Endothelial cell of umbilical vein (primary cell): ENCODE results near the gene RNF187. TPM values are rescaled to one million over a fixed set of nuclear protein-coding genes. Genes with fewer than 3 reads are reported as not detected.

Source experiments
- BruUV-seq: library from RNA; stranded (reverse); fragments of 400-500 nt; replicated peaks from 2 replicates; lab custom pipeline; 2021; lab: Mats Ljungman, UMichigan
- CTCF ChIA-PET: fragments of 300-600, 350-600 bp; sonication (Branson Sonifier 250); formaldehyde crosslinking; loops from one replicate; lab custom pipeline; 2021; ENCODE audit warnings: antibody characterized with exemption, inconsistent platforms; lab: Charles Lee
- POLR2A ChIA-PET: fragments of 300-600, 350-600 bp; sonication (Branson Sonifier 250); formaldehyde crosslinking; loops from one replicate; lab custom pipeline; 2021; ENCODE audit warnings: antibody characterized with exemption, inconsistent platforms; lab: Charles Lee
- DNase-seq: peaks from one replicate; pipeline ENCODE4 v3.0.0-alpha.2; 2011; ENCODE audit warnings: low read depth, low spot score
- FAIRE-seq: peaks from 2 replicates; lab custom pipeline; 2011; peaks lifted over from hg19 to GRCh38; lab: Jason Lieb, UNC
- H2AFZ ChIP-seq: 2 replicates; pipeline ENCODE4 v1.6.0; 2012; ENCODE audit warnings: low read depth, low read length, control low read depth, inconsistent platforms
- H3K27ac ChIP-seq: 2 replicates; pipeline ENCODE4 v1.5.1; 2011; ENCODE audit warnings: low read depth, mild to moderate bottlenecking, control low read depth, low read length, moderate library complexity; ENCODE audit not compliant: insufficient read depth
- H3K27me3 ChIP-seq, 2 experiments: 2 replicates each; pipeline versions ENCODE4 v1.6.0 to v1.6.1; 2011; ENCODE audit warnings: low read length in 2 of 2, mixed read lengths in 1 of 2; ENCODE audit not compliant: control insufficient read depth in 2 of 2, insufficient read depth in 2 of 2
- H3K36me3 ChIP-seq, 2 experiments: 2 replicates in 1 of 2; 3 replicates in 1 of 2; pipeline ENCODE4 v1.5.1; 2011; ENCODE audit warnings: low read length in 2 of 2, mild to moderate bottlenecking in 1 of 2, moderate library complexity in 1 of 2; ENCODE audit not compliant: control insufficient read depth in 2 of 2, insufficient read depth in 2 of 2; ENCODE audit errors: extremely low read depth in 1 of 2
- H3K4me1 ChIP-seq: 3 replicates; pipeline ENCODE4 v1.5.1; 2011; ENCODE audit warnings: mild to moderate bottlenecking, low read length; ENCODE audit not compliant: control insufficient read depth, insufficient read depth; ENCODE audit errors: extremely low read depth
- H3K4me2 ChIP-seq: 2 replicates; pipeline ENCODE4 v1.6.1; 2011; ENCODE audit warnings: low read length, control low read depth, mixed read lengths; ENCODE audit not compliant: insufficient read depth
- H3K4me3 ChIP-seq, 3 experiments: fragments of 200-600 bp in 1 of 3; sonication (generic), shearing (Covaris generic) in 1 of 3; replicated peaks in 1 of 3; 2 replicates each; pipeline ENCODE4 v1.5.1; 2011 to 2016; ENCODE audit warnings: control low read depth in 3 of 3, low read length in 3 of 3, mild to moderate bottlenecking in 2 of 3, inconsistent platforms in 1 of 3, low read depth in 1 of 3, moderate library complexity in 1 of 3; ENCODE audit not compliant: insufficient read depth in 1 of 3
- H3K79me2 ChIP-seq: 2 replicates; pipeline ENCODE4 v1.6.0; 2012; ENCODE audit warnings: low read length, inconsistent platforms; ENCODE audit not compliant: control insufficient read depth, insufficient read depth
- H3K9ac ChIP-seq: replicated peaks from 2 replicates; pipeline ENCODE3; 2011; ENCODE audit warnings: low read length, control low read depth; ENCODE audit not compliant: insufficient read depth; ENCODE audit errors: extremely low read depth
- H3K9me1 ChIP-seq: replicated peaks from 3 replicates; pipeline ENCODE4 v1.6.0; 2011; ENCODE audit warnings: mild to moderate bottlenecking, low read length; ENCODE audit not compliant: control insufficient read depth, insufficient read depth; ENCODE audit errors: extremely low read depth
- H3K9me3 ChIP-seq: replicated peaks from 2 replicates; pipeline ENCODE4 v1.5.1; 2012; ENCODE audit warnings: low read length, inconsistent platforms; ENCODE audit not compliant: control insufficient read depth, insufficient read depth
- H4K20me1 ChIP-seq: replicated peaks from 2 replicates; pipeline ENCODE3; 2011; ENCODE audit warnings: mild to moderate bottlenecking, low read length; ENCODE audit not compliant: control insufficient read depth, insufficient read depth; ENCODE audit errors: extremely low read depth
- CTCF ChIP-seq, 2 donors: IDR thresholded peaks; 1 replicate in 1 of 2; 2 replicates in 1 of 2; pipeline ENCODE4 v1.5.1; 2011; ENCODE audit warnings: low read length in 2 of 2, mild to moderate bottlenecking in 2 of 2, moderate library complexity in 2 of 2, control low read depth in 1 of 2, inconsistent platforms in 1 of 2, low read depth in 1 of 2; ENCODE audit not compliant: insufficient read depth in 1 of 2; ENCODE audit errors: extremely low read depth in 1 of 2
- EZH2 ChIP-seq: IDR thresholded peaks from 2 replicates; pipeline ENCODE4 v1.6.1; 2012; ENCODE audit warnings: borderline replicate concordance, low read depth, mild to moderate bottlenecking, moderate library complexity, low read length, inconsistent platforms; ENCODE audit not compliant: severe bottlenecking
- FOS ChIP-seq: IDR thresholded peaks from 2 replicates; pipeline ENCODE4 v1.6.1; 2011; ENCODE audit warnings: mild to moderate bottlenecking, low read length, moderate library complexity, borderline replicate concordance; ENCODE audit not compliant: insufficient read depth
- GATA2 ChIP-seq: IDR thresholded peaks from 2 replicates; pipeline ENCODE4 v1.7.0; 2011; ENCODE audit warnings: low read depth, mild to moderate bottlenecking, moderate library complexity, mixed read lengths, low read length; ENCODE audit not compliant: insufficient read length, insufficient read depth
- JUN ChIP-seq: IDR thresholded peaks from 2 replicates; pipeline ENCODE4 v1.6.1; 2011; ENCODE audit warnings: borderline replicate concordance, low read depth; ENCODE audit not compliant: insufficient read length, insufficient read depth
- MAX ChIP-seq: IDR thresholded peaks from 2 replicates; pipeline ENCODE4 v1.6.1; 2011; ENCODE audit not compliant: insufficient read depth, insufficient read length
- MYC ChIP-seq: IDR thresholded peaks from one replicate; pipeline ENCODE4 v1.6.1; 2011; ENCODE audit warnings: mild to moderate bottlenecking, low read depth, low read length
- POLR2A ChIP-seq: IDR thresholded peaks from 2 replicates; pipeline ENCODE4 v1.6.1; 2012; ENCODE audit warnings: low read depth, mild to moderate bottlenecking, control low read depth, low read length
- POLR2AphosphoS5 ChIP-seq: IDR thresholded peaks from 2 replicates; pipeline ENCODE4 v1.6.1; 2012; ENCODE audit warnings: low read depth, mild to moderate bottlenecking, control low read depth, low read length, moderate library complexity; ENCODE audit not compliant: insufficient read depth
- dilution Hi-C: fragments of 300-500 bp; cut with MboI; formaldehyde crosslinking; loops from one replicate; pipeline ENCODE4 v1.15.0; 2019; ENCODE audit warnings: low sequenced_read_pairs; ENCODE audit not compliant: extremely low pct_ligation_motif_present
- intact Hi-C: fragments of 100-400 bp; cut with micrococcal nuclease; formaldehyde crosslinking; loops from one replicate; pipeline ENCODE4 v1.10.0; 2022
- polyA plus RNA-seq, 4 experiments: library from polyadenylated mRNA; depleted of rRNA in 3 of 4; stranded (reverse) in 3 of 4; unstranded in 1 of 4; fragments of >200 nt; gene quantifications; 2 replicates each; pipeline versions ENCODE4 v1.2.1 to v1.2.3, GENCODE V29; 2011 to 2012; ENCODE audit warnings: missing spikeins in 1 of 4
- total RNA-seq: library from RNA; stranded (reverse); gene quantifications from 2 replicates; pipeline ENCODE4 v1.2.3, GENCODE V29; 2021

The RNF187 gene
- total and polyA plus RNA-seq, 2 donors (not counting 3 experiments of a cell fraction or from before 2014, with no cell fraction given), result 48.0 to 86.4 TPM

DNA sequence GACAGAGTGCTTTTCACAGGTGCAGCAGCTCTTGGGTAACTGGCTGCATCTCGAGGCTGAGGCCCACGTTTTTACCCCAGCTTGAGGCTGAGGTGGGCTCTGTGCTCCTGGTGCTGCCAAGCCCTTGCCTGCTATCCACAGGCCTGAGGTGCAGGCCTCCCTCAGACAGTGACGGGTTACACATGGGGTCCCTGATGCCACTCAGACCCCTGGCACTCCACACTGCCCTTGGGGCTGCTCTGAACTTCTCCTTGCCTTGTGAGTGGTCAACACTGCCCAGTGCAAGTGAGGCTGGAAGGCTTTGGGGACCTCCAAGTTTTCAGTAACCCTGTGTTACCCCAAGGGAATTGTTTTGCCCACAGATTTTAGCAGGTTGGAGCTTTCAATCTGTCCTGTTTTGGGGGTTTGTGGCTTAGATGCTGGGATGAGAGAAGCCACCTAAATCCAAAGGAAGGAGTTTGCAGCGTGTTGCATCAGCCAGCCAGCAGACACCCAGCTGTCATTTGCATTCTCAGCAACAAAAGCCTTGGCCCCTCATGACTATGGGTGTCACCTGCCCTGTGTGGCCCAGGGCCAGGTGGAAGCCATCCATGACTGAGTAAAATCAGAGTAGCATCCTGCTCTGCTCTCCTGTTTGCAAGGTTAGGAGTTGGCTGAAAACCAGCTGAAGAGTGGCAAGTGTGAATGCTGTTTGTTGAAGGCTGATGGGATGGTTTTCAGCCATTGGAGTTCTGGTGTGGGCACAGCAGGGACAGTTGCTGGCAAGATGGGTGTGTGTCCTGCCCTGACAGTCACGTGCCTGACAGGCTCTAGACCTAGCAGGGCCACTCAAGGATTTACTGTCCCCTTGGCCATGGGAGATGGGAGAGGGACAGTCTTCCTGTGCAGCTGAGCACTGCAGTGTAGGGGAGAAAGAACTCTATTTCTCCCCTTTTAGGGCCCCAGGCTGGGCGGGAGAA, 3.2 kb downstream of the RNF187 start:
- no peaks in the 10 kb centered on the region for H3K9me3 ChIP-seq
- no peaks in the 10 kb centered on the region for H3K27me3 ChIP-seq
- dilution Hi-C loops, result no loop called here
- no peak for TF ChIP-seq CTCF (IDR thresholded peaks at IDR 0.05; ENCODE audit: extremely low read depth in 1 of 2, insufficient read depth in 1 of 2, low read depth in 1 of 2, low read length in 2 of 2)
- TF ChIP-seq FOS, result no peak
- TF ChIP-seq POLR2A, result no peak
- TF ChIP-seq GATA2, result no peak
- no peak for TF ChIP-seq MYC
- no peak for TF ChIP-seq JUN
- TF ChIP-seq EZH2, result no peak
- no peak for TF ChIP-seq POLR2AphosphoS5
- no peak for TF ChIP-seq MAX
- H3K27ac ChIP-seq, result no peak overlapping the region
- peaks cover 0 to 36% of the 10 kb centered on the region in 2 experiments for H3K36me3 ChIP-seq
- no peak overlapping the region for H3K4me2 ChIP-seq
- intact Hi-C loops, result no loop called here
- no peak overlapping the region for H2AFZ ChIP-seq
- H3K4me3 ChIP-seq, result no peak overlapping the region
- no peaks in the 10 kb centered on the region for H4K20me1 ChIP-seq
- BruUV-seq, result no TSS peak
- ChIA-PET CTCF (interaction anchor here (1.8 to 1.9 kb wide), 2 partner anchors 10 to 18 kb away, joined by 5 to 8 read pairs; no protein-coding TSS in a partner anchor), POLR2A (no interaction called here)
- DNase-seq (no peak), FAIRE-seq (no peak)
- H3K9ac ChIP-seq, result no peak overlapping the region
- no peaks in the 10 kb centered on the region for H3K9me1 ChIP-seq
- no peaks in the 10 kb centered on the region for H3K4me1 ChIP-seq
- no peaks in the 10 kb centered on the region for H3K79me2 ChIP-seq
